Measurements from ENCODE around the gene GALNT15.

GALNT15 gene

GRCh38 chr3:16148783-16149182 is 25.7 kb upstream of the GALNT15 start:
- intact Hi-C loops (cut with DNase I): no loop called here
- DNase-seq: peak in 1 of 10 donors; percentile 57

- intact Hi-C loops (cut with DNase I): no loop called here
These were observed 24.2 kb upstream of the GALNT15 start for GRCh38 chr3:16150285-16150684.

DNA sequence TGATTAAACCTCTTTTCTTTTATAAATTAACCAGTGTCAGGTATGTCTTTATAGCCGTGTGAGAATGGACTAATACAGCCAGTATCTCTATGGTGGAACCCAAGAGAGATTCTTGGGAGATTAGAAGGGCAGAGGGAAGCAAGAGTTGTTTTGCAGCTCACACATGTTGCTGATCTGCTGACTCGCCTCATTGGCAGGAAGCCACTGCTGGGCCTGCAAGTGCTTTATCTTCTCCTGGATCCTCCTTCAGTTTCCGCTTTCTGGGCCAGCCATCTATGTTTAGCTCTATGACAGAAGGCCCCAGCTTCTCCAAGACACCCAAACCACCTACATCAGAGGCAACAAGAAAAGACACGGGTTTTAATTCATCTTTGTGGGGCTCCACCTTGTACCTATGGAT is 23.4 kb upstream of the GALNT15 start:
- peak; percentile 30 to 96 (median 72) for DNase-seq
- intact Hi-C loops (cut with DNase I): no loop called here

More at GRCh38 chr3:16150285-16150684, 24.2 kb upstream of the GALNT15 start:
- peak in 1 of 10 donors; percentile 61 for DNase-seq

DNA sequence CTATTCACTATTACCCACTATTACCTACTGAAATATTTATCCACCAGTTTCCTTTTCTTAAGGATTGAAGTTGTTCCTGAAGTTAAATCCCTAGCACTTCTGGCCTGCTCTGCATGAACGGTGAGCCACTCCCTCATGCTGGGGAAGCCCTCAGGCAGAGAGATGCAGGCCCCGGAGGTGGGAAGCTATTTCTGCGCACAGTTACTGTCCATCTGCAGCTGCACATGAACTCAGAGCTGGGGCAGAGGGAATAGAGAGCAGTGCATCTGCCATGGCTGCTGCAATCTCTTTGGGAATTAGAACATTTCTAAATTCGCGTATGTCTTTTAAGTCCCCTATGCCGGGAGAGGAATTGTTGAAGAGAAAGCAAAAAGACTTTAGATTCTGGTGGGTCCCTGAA is 6.3 kb upstream of the GALNT15 start:
- intact Hi-C loops (cut with DNase I): no loop called here
- peak in 1 of 10 donors; percentile 67 for DNase-seq

- DNase-seq: peak in 1 of 10 donors; percentile 34
- intact Hi-C loops (cut with DNase I): no loop called here
These were observed 3.5 kb upstream of the GALNT15 start for GRCh38 chr3:16171009-16171408.

GRCh38 chr3:16171825-16172224 is 2.7 kb upstream of the GALNT15 start:
- intact Hi-C loops (cut with DNase I): no loop called here
- DNase-seq: peak in 1 of 10 donors; percentile 12

- DNase-seq: peak in 1 of 10 donors; percentile 37
- intact Hi-C loops (cut with DNase I): no loop called here
These were observed 1.0 kb upstream of the GALNT15 start for GRCh38 chr3:16173283-16174025.

GRCh38 chr3:16174026-16174355 is 489 bp upstream of the GALNT15 start:
- intact Hi-C loops (cut with DNase I): no loop called here
- DNase-seq: no peak

DNA sequence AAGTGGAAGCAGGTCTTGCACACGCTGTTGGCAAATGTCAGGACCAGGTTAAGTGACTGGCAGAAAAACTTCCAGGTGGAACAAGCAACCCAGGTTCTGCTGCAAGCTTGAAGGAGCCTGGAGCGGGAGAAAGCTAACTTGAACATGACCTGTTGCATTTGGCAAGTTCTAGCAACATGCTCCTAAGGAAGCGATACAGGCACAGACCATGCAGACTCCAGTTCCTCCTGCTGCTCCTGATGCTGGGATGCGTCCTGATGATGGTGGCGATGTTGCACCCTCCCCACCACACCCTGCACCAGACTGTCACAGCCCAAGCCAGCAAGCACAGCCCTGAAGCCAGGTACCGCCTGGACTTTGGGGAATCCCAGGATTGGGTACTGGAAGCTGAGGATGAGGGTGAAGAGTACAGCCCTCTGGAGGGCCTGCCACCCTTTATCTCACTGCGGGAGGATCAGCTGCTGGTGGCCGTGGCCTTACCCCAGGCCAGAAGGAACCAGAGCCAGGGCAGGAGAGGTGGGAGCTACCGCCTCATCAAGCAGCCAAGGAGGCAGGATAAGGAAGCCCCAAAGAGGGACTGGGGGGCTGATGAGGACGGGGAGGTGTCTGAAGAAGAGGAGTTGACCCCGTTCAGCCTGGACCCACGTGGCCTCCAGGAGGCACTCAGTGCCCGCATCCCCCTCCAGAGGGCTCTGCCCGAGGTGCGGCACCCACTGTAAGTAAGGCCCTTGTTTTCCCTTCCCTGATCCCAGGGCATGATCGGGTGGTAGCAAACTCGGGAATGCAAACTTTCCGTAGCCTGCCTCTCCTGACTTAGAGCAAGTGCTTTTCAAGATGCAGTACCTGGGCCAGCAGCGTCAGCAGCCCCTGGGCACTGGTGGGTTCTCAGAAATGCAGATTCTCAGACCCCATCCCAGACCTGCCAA is 759 bp downstream of the GALNT15 start:
- DNase-seq: peak in 4 of 10 donors; percentile 43 to 89 (median 66)
- intact Hi-C loops (cut with DNase I): loop anchor here (5.0 kb wide), 1 partner anchor 358 kb away; no protein-coding TSS in a partner anchor

DNA sequence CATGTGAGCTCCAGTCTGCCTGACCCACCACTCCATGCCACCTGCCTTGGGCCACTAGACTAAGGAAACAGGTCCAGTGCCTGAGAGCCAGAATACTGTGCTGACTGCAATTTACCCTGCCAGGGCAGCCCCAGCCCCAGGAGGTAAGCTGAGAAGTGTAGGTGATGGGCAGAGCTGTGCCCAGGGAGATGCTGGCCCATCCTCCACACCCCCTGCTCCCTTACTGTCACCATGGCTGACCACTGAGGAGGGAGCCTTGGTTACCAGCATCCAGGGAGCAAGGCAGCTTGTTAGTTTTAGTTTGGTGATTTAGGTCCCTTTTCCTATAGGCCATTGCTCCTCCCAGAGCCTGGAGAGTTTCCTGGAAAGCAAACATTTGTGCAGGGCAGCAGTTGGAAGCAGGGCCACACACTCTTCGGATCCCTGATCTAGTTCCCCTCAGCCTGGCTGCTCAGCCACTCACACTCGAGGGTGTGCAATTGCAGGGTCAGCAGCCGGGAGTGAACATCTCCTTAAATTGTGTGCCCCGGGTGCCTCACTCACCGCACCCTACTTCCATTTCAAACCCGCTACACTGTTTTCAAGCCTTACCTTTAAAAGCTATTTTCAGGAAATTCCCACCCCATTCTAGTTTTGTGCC is 2.0 kb downstream of the GALNT15 start:
- intact Hi-C loops (cut with DNase I): loop anchor here (5.0 kb wide), 1 partner anchor 359 kb away; no protein-coding TSS in a partner anchor
- peak in 2 of 10 donors; percentile 37 to 80 for DNase-seq

DNA sequence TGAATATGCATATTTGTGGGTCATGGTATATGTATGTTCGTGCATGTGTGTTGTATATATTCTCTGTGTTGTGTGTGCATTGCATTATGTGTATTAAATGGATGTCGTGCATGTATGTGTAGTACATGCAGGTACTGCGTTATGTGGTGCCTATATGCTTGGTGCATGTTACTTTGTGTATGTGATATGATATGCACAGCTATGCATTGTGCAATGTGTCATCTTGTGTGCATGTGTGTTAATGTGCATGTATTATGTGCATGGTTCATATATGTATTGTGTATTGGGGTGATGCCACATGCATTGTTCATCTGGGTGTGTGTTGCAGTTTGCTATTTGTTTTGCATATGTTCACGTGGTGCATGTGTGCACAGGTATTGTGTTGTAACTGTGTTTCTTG is 2.9 kb downstream of the GALNT15 start:
- DNase-seq: peak in 1 of 10 donors; percentile 1
- intact Hi-C loops (cut with DNase I): loop anchor here (5.0 kb wide), 1 partner anchor 360 kb away; no protein-coding TSS in a partner anchor

DNA sequence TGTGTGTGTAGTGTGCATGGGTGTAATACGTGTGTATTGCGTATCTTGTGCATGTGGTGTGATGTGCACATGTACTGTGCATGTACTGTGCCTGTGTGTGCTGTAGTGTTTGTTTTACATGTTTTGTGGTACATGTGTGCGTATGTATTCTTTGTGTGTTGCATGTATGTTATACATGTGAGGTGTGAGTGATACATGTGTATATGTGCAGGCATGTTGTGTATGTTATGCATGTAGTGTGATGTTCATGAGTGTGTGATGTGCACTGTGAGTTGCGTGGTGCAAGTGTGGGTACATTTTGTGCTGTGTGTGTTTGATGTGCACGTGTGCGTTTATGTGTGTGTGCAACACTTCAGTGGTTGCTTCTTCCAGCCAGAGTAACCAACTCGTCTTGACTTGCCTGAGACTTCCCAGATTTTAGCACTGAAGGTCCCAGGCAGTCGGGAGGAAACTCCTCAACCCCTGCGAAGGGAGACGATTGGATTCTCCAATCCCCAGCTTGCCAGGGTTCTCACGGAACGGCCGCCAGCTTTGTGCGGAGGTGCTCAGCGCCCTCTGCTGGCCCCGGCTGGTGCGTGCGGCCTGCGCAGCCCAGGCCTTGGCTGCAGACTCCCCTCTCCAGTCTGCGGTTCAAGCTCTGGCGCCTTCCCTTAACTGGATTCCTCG is 3.6 kb downstream of the GALNT15 start:
- peak; percentile 83 to 98 (median 88) for DNase-seq
- intact Hi-C loops (cut with DNase I): loop anchor here (1.0 to 5.0 kb wide), 3 partner anchors 69 to 361 kb away; no protein-coding TSS in a partner anchor

DNA sequence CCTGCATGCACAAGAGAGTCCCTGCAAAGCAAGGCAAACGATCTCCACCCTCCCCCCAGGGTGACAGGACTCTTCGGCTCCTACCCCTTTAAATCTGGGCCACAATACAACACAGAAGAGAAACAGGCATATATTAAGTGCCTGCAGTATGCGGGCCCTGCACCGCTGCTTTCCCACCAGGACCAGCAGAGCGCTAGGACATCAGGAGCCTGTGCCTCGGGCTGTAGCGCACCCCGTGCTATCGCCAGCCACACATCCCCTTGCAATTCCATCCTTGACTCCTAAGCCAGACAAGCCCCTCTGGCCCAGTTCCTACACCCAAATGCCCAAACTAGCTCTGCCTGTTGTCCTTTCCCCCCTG is 4.1 kb downstream of the GALNT15 start:
- peak in 1 of 10 donors; percentile 52 for DNase-seq
- intact Hi-C loops (cut with DNase I): loop anchor here (1.0 to 5.0 kb wide), 3 partner anchors 69 to 361 kb away; no protein-coding TSS in a partner anchor

DNA sequence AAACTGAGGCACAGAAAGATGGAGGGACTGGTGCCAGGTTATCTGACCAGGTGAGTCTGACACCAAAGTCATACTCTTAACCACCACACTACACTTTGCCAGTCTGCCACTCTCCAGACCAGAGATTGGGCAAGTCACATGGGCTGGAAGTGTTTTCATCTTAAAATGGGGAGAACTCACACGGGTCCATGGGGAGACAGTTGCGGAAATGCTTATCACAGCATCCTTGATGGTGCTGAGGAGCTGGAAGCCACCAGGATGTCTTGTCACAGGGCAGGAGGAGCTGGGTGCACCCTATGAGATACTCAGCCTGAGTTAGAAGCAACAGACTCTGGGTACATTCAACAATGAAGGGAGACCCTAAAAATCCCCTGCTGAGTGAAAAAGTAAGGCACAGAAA is 4.8 kb downstream of the GALNT15 start:
- DNase-seq: peak in 1 of 10 donors; percentile 1
- intact Hi-C loops (cut with DNase I): loop anchor here (5.0 kb wide), 1 partner anchor 362 kb away; no protein-coding TSS in a partner anchor

GRCh38 chr3:16179771-16180736 is 5.6 kb downstream of the GALNT15 start:
- intact Hi-C loops (cut with DNase I): loop anchor here (5.0 kb wide), 1 partner anchor 363 kb away; no protein-coding TSS in a partner anchor
- DNase-seq: peak in 1 of 10 donors; percentile 48

DNA sequence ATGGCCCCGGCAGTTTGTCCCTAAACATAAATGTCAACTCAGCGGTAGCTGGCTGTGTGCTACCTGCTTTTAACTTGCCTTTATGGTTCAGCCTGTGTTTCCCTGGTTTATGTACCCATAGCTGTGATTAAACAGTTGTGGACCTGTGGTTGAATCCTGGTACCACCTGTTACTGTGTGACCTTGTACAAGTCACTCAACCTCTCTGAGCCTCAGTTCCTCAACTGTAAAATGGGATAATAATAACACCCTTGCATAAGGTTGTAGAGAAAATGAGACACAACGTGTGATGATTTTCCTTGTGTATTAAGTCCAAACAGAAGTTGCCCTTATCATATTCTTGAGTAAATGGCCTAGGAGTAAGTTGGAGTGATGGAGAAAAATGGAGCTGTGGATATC is 6.3 kb downstream of the GALNT15 start:
- peak in 1 of 10 donors; percentile 3 for DNase-seq
- intact Hi-C loops (cut with DNase I): no loop called here

GRCh38 chr3:16181361-16181760 is 6.9 kb downstream of the GALNT15 start:
- intact Hi-C loops (cut with DNase I): no loop called here
- DNase-seq: peak in 1 of 10 donors; percentile 69

DNA sequence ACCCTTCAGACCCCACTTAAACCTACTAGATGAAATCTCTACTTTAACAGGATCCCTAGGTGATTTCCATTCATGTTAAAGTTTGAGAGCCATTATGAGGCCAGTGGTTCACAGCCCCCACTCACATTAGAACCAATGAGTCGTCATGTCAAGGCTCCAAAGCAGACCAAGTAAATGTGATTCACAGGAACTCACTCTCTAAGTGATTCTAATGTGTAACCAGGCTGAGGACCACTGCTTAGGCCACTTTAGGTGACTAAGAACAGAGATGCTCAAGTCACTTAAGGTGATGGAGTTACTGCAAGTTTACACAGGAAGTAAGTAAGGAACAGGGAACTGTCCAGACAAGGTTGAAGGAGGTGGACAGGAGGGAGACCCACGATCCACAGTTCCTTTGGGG is 7.7 kb downstream of the GALNT15 start:
- intact Hi-C loops (cut with DNase I): no loop called here
- DNase-seq: no peak

DNA sequence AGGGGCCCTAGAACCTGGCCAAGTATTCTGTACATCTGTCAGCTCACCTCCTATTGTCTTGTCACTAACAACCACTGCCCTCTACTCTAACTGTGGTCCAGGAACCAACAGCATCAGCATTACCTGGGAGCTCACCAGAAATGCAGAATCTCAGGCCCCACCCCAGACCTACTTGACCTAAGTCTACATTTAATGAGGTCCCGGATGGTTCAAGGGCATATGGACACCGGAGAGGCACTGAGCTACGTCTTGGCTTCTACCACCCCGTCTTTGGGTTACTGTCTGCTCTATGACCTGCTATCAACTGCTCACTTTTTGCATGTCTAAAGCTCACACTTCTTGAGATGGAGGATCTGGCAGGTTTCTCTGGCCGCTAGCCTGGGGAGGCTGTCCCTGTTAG is 8.1 kb downstream of the GALNT15 start:
- intact Hi-C loops (cut with DNase I): no loop called here
- DNase-seq: peak in 1 of 10 donors; percentile 12

All from posterior cingulate gyrus (tissue), 11 donors.